HG03064 (cell line): Measurements from ENCODE around the gene MTMR3.
"Not testable (repeated sequence)": the region's sequence is repeated elsewhere in the genome, so short reads cannot be mapped to it uniquely, and the experiment has no call there.

Experiments used
- ATAC-seq: cut with Tn5 transposase; IDR thresholded peaks from one replicate; pipeline ENCODE4 v1.9.1; 2021; ENCODE audit warnings: low read depth; ENCODE audit not compliant: unreplicated experiment

MTMR3 gene

GRCh38 chr22:29883045-29883774 is at the start of gene MTMR3:
Gene MTMR3 (plus strand): TSS chr22:29883174. CDS start chr22:29971060, 87,886 bp downstream.
- peak; percentile 62 for ATAC-seq

GRCh38 chr22:29833392-29833965 is 49.5 kb upstream of the MTMR3 start:
- ATAC-seq, result no peak

DNA sequence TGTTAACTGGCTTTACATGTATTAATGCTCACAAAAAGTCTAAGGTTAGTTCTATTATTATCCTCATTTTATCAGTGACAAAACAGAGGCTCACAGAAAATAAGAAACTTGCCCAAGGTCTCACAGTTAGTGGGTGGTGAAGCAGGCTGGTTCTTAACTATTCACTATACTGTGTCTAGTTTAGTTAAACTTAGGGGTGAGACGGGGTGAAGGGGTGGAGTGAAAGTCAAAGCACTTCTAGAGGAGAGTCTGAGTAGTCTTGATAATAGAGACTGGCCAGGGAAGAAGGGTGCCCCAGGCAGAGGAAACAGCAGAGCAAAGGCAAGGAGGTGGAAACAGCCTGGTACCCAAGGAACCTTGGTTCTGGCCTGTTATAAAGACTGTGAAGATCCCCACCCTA is 48.9 kb upstream of the MTMR3 start:
- ATAC-seq, result no peak

GRCh38 chr22:29836791-29837370 is 46.1 kb upstream of the MTMR3 start:
- ATAC-seq, result not testable (repeated sequence)

- peak; percentile 93 for ATAC-seq
These were observed 45.0 kb upstream of the MTMR3 start, which contains the start of gene ASCC2 for GRCh38 chr22:29837741-29838598. Gene ASCC2 (minus strand): TSS chr22:29838274. CDS start chr22:29832325, 5,949 bp downstream.

DNA sequence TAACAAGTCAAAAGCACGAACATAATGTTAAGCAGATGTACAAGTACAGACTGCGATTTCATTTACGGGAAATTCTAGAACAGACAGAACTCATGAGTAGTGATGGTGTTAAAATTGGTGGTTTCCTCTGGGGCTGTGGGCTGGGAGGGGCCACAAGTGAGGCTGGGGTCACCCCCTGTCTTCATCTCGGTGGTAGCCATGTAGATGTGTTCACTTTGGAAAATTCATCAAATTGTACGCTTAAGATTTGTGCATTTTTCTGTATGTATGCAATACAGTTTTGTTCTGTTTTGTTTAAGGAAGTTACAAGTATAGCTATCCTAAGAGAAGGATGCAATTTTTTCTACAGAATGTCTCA is 44.4 kb upstream of the MTMR3 start:
- ATAC-seq, result peak; percentile 10

DNA sequence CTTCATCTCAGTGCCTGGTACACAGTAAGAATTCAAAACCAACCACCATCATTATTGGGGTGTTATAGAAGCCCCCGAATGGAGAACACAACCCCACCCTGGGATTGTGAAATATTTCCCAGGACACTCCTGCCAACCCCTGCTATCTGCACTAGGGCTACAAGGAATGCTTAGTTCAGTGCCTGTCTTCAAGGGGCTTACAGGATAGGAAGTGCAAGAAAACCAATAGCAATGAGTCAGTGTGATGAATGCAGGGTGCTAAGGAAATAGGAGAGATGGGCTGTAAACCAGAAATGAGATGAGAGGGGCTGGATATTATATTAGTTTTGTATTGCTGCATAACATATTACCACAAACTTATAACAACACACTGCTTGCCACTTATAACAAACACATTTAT is 43.9 kb upstream of the MTMR3 start:
- no peak for ATAC-seq

GRCh38 chr22:29840498-29840897 is 42.5 kb upstream of the MTMR3 start:
- no peak for ATAC-seq

- ATAC-seq, result no peak
These were observed 40.8 kb upstream of the MTMR3 start for GRCh38 chr22:29842172-29842571.

DNA sequence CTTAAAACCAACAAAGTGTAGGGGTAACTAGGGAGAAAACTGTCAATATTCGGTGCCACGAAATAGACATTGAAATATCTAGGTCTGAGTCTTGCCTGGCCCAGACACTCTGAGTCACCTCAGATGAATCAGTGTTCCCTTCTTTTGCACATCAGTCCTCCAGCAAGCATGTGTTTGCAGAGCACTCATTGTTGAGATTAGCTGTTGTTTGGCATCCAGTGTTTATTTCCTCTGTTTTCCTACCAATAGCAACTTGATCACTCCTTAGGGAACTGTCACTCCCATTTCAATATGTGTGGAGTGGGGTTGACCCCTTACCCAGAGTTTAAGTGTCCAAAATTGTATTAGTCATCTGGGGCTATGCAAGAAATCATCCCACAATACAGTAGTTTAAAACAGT is 40.2 kb upstream of the MTMR3 start:
- ATAC-seq, result no peak

GRCh38 chr22:29846290-29846689 is 36.7 kb upstream of the MTMR3 start:
- no peak for ATAC-seq

DNA sequence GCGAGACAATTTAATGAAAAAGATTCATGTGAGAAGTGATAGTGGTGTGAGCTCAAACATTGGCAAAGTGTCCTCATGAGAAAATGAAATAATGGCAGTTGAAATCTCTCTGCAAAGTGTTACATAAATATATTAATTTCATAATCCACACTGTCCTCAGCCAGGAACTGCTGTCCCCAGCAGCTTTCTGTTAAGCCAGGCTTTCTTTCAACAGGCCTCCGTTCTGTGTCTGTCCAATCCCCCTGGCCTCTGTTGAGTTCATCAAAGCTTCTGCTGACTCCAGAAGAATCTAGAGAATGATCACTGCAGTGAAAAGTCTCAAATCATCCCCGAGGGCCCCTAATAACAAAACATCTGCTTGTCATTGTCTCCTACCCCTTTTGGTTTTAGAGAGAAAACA is 34.9 kb upstream of the MTMR3 start:
- no peak for ATAC-seq

DNA sequence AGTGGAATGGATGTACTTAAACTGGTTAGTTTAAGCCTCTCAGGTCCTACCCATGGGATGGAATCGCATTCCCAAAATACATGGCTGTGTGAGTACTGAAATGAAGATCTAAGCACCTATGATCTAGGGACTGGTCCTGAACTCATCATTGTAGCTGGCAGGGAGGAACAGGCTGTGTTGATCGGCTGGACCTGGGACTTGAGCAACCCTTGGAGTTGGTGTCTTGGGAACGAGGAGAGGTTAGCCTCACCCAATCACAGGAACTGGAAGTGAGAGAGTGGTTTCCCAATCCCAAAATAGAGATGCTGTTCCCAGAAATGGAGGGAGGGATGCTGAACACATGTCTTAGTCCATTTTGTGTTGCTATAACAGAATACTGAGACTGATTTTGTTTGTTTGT is 28.5 kb upstream of the MTMR3 start:
- ATAC-seq, result no peak

DNA sequence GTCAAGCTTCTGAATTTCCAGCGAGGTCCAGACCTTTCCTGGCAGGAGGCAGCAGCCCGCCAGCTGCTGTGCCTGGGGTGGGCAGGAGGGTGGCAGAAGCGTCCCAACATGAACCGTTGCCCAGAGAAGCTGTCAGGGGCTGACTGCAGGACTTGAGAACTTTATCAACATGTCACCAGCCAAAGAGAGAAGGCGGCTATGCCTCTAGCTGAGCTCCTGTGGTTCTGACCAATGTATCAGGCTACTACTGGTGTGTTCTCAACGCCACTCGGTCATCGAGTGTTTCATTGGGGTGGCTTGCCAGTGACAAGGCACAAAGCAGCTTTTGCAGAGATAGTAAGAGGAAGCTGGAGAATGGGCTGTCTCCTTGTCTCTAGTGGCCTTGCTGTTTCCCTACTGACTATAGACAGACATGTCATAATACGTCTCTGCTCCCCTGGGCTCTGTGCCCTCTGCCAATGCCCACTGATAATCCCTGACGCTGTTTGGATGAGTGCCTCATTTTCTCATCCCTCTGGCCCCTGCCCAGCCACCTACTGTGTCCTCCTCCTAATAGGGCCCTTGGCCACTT is 27.3 kb upstream of the MTMR3 start:
- no peak for ATAC-seq

DNA sequence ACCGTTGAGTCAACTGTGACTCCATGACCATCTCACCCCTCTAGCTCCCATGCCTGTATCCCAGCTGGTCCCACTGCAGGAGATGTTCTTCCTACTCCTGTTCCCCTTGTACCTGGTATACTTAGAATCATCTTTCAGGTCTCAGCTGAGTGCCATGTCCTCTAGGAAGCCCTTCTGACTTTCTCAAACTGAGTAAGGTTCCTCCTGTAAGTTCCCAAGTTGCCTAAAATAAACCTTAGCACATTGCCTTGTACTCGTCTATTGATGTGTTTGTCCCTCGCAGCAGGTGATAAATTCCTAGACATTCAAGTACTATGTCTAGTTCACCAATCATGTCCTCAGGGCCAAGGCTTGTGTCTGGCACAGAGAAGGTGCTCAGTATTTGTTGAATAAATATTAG is 26.5 kb upstream of the MTMR3 start:
- no peak for ATAC-seq

GRCh38 chr22:29859030-29859429 is 23.9 kb upstream of the MTMR3 start:
- ATAC-seq, result not testable (repeated sequence)

GRCh38 chr22:29860006-29860766 is 22.8 kb upstream of the MTMR3 start:
- no peak for ATAC-seq

DNA sequence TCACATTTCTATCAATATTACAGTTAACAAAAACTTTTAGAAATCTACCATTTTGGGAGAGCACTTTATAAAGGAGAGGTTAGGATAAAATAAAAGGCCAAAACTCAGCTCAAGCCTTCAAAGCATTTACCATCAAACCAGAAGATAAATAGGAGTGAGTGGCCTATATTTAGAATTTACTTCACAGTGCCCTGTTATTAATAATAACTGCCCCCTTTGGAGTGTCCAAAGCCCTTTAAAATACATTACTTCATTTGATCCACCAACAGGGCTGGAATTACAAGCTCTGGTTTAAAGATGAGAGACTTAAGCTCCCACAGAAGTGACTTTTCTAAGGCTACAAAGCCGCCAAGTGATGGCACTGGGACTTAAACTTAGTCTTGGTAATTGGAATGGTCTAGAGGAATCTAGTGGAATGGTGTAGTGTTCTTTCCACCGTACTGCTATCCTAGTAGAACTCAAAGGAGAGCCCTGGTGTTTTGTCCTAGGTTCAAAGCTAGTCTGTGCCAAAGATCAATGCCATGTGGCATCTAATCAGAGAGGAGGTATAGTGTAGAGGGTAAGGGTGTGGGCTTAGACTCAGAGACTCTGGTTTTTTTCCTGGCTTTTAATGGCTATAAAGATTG is 21.2 kb upstream of the MTMR3 start:
- ATAC-seq, result no peak

DNA sequence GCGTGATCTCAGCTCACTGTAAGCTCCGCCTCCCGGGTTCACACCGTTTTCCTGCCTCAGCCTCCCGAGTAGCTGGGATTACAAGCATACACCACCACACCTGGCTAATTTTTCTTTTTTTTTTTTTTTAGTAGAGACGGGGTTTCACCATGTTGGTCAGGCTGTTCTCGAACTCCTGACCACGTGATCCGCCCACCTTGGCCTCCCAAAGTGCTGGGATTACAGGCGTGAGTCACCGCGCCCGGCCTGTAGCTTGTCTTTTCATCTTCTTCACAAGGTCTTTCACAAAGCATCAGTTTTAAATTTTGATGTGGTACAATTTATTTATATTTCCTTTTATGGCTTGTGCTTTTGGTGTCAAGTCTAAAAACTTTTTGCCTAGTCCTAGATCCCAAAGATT is 17.4 kb upstream of the MTMR3 start:
- not testable (repeated sequence) for ATAC-seq

DNA sequence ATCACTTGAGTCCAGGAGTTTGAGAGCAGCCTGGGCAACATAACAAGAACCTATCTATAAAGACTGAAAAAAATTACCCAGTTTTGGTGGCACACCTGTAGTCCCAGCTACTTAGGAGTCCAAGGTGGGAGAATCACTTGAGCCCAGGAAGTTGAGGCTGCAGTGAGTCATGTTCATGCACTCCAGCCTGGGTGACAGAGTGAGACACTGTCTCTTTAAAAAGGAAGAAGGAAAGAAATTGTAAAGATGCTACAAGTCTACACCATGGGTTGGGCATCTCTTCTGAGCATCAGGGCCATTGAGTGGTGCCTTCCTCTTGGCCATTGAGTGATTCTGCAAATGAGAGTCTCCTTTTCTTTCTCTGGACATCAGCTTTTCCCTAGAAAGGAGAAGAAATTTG is 15.7 kb upstream of the MTMR3 start:
- ATAC-seq, result no peak
